ENCODE data around the gene LIPM. TPM values are rescaled to one million over a fixed set of nuclear protein-coding genes. Genes with fewer than 3 reads are reported as not detected.

LIPM gene
- total and polyA plus RNA-seq, 2 of the 13 experiments (the other 11 are each of a cell fraction or from before 2014, with no cell fraction given) = not detected

GRCh38 chr10:88841316-88842111 lies 39.0 kb downstream of the LIPM start (continued):
- TF ChIP-seq, protein P1, sequence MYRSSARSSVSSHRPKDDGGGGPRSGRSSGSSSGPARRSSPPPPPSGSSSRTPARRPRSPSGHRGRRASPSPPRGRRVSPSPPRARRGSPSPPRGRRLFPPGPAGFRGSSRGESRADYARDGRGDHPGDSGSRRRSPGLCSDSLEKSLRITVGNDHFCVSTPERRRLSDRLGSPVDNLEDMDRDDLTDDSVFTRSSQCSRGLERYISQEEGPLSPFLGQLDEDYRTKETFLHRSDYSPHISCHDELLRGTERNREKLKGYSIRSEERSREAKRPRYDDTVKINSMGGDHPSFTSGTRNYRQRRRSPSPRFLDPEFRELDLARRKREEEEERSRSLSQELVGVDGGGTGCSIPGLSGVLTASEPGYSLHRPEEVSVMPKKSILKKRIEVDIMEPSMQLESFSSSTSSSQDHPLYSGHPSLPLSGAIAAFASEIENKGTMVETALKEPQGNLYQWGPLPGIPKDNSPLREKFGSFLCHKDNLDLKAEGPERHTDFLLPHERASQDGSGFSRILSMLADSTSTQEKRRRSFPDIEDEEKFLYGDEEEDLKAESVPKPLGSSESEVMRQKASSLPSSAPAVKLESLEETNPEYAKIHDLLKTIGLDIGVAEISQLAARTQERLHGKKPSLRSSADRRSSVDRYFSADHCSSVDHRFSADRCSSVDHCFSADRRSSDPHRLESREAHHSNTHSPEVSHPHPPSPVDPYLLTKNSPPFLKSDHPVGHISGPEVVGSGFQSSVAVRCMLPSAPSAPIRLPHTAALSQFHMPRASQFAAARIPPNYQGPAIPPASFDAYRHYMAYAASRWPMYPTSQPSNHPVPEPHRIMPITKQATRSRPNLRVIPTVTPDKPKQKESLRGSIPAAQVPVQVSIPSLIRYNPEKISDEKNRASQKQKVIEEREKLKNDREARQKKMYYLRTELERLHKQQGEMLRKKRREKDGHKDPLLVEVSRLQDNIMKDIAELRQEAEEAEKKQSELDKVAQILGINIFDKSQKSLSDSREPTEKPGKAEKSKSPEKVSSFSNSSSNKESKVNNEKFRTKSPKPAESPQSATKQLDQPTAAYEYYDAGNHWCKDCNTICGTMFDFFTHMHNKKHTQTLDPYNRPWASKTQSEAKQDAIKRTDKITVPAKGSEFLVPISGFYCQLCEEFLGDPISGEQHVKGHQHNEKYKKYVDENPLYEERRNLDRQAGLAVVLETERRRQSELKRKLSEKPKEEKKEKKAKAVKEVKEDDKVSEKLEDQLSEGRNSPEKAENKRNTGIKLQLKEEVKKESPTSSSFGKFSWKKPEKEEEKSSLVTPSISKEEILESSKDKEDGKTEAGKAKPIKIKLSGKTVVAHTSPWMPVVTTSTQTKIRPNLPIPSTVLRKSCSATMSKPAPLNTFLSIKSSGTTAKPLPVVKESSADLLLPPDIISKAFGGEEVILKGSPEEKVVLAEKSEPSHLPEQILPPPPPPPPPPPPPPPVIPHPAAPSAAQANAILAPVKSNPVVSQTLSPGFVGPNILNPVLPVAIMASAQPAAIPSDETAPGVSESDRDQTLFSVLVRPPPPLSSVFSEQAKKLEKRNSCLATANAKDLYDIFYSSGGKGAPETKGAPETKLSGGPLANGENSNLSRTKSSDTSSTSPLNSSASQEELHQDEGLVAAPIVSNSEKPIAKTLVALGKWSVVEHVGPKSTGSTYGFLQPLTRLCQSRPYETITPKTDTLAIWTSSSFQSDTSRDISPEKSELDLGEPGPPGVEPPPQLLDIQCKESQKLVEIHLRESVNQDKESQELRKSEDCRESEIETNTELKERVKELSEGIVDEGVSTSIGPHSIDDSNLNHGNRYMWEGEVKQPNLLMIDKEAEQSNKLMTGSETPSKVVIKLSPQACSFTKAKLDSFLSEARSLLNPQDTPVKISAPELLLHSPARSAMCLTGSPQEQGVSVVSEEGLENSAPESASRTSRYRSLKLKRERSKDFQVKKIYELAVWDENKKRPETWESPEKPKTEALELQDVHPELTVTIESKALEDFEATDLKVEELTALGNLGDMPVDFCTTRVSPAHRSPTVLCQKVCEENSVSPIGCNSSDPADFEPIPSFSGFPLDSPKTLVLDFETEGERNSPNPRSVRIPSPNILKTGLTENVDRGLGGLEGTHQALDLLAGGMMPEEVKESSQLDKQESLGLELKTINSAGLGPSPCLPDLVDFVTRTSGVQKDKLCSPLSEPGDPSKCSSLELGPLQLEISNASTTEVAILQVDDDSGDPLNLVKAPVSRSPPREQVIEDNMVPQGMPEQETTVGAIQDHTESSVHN (CRISPR knock-in tag; IDR thresholded peaks at IDR 0.05) = no peak
- TF ChIP-seq NBN (conservative IDR thresholded peaks at IDR 0.05) (no peak), ZNF10 (CRISPR knock-in tag; IDR thresholded peaks at IDR 0.05; ENCODE audit: borderline replicate concordance, low read depth) (no peak), NR0B2 (CRISPR knock-in tag; IDR thresholded peaks at IDR 0.05) (no peak), SP5 (CRISPR knock-in tag; IDR thresholded peaks at IDR 0.05; ENCODE audit: borderline replicate concordance, low read depth) (no peak), DMTF1 (CRISPR knock-in tag; IDR thresholded peaks at IDR 0.05) (no peak), ZNF580 (CRISPR knock-in tag; IDR thresholded peaks at IDR 0.05; ENCODE audit: borderline replicate concordance, low read depth) (no peak)
